Activated B cell treated with CpG ODN at 0.5 μM for 24 hours (primary cell): ENCODE measurements around the gene INTS1. TPM values are rescaled to one million over a fixed set of nuclear protein-coding genes. Genes with fewer than 3 reads are reported as not detected.

Experiments used
- ATAC-seq: fragments of 200-7000 bp; cut with Tn5 transposase; one replicate; pipeline ENCODE4 v1.10.0; 2021; ENCODE audit warnings: low read depth, mild to moderate bottlenecking, moderate library complexity
- CTCF ChIA-PET: fragments of 350-600 bp; sonication (Branson Sonifier 250); formaldehyde crosslinking; loops from one replicate; lab custom pipeline; 2021; ENCODE audit warnings: antibody characterized with exemption; lab: Charles Lee
- POLR2A ChIA-PET: fragments of 350-600 bp; sonication (Branson Sonifier 250); formaldehyde crosslinking; loops from one replicate; lab custom pipeline; 2021; ENCODE audit warnings: antibody characterized with exemption; lab: Charles Lee
- DNase-seq: peaks from one replicate; pipeline ENCODE4 v3.0.0; 2022
- H3K27ac Mint-ChIP-seq: one replicate; pipeline ENCODE4 v1.8.0; 2020; ENCODE audit warnings: mixed read lengths
- H3K27me3 Mint-ChIP-seq: one replicate; pipeline ENCODE4 v1.8.0; 2021; ENCODE audit warnings: mixed read lengths
- H3K36me3 Mint-ChIP-seq: one replicate; pipeline ENCODE4 v1.8.0; 2021; ENCODE audit warnings: low read depth, mixed read lengths
- H3K4me1 Mint-ChIP-seq: one replicate; pipeline ENCODE4 v1.8.0; 2021; ENCODE audit warnings: mixed read lengths
- H3K4me3 Mint-ChIP-seq: one replicate; pipeline ENCODE4 v1.8.0; 2020; ENCODE audit warnings: mild to moderate bottlenecking, mixed read lengths
- H3K9me3 Mint-ChIP-seq: one replicate; pipeline ENCODE4 v1.8.0; 2020; ENCODE audit warnings: mixed read lengths
- intact Hi-C: fragments of 100-400 bp; cut with micrococcal nuclease; formaldehyde crosslinking; loops from one replicate; pipeline ENCODE4 v1.15.1; 2024
- total RNA-seq: library from RNA; stranded (reverse); gene quantifications from 2 replicates; pipeline ENCODE4 v1.2.3, GENCODE V29; 2022
- TF ChIP-seq, protein P1 (sequence below): fragments of 200-600 bp; IDR thresholded peaks from one replicate; pipeline ENCODE4 v1.8.0; 2022; ENCODE audit warnings: antibody characterized with exemption, mild to moderate bottlenecking

The INTS1 gene
- total RNA-seq, 1 donor from 2014 or later, result 110 TPM

DNA sequence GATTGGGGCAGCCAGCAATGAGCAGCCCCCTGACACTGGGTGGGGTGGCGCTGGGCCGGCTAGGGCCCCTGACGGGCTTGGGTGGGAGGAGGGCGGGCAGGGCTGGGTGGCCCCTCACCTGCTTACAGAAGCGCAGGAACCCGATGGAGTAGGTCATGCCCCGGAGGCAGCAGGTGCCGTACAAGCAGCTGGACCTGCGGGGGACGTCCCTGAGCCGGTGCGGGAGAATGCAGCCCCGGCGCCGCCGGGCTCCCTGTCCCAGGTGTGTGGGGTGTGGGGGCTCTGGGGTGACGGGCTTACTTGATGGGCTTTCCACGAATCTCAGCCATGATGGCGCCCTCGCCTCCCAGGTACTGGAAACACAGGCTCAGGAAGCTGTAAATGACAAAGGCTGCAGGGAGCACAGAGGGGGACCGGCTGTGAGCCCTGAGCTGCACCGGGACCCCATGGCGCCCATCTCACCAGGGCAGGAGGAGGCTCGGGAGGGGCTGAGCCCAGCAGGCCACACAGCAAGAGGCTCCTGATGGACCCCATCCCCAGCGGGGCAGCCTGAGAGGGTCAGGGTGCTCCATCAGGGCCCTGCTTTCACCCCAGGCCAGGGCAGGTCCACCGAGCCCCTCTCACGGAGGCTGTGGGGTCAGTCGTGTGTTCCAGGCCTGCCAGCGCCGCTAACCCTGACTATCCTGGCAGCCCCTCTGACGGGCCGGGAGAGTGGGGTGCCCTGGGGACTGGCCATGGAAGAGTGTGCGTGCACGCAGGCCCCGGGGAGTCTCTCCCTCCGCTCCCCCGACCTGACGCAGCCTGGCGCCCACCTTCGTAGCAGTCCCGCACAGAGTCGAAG lies 46.0 kb upstream of the INTS1 start:
- no peak overlapping the region for H3K27ac Mint-ChIP-seq
- H3K4me1 Mint-ChIP-seq, result peaks cover 3% of the 10 kb centered on the region
- TF ChIP-seq, protein P1, sequence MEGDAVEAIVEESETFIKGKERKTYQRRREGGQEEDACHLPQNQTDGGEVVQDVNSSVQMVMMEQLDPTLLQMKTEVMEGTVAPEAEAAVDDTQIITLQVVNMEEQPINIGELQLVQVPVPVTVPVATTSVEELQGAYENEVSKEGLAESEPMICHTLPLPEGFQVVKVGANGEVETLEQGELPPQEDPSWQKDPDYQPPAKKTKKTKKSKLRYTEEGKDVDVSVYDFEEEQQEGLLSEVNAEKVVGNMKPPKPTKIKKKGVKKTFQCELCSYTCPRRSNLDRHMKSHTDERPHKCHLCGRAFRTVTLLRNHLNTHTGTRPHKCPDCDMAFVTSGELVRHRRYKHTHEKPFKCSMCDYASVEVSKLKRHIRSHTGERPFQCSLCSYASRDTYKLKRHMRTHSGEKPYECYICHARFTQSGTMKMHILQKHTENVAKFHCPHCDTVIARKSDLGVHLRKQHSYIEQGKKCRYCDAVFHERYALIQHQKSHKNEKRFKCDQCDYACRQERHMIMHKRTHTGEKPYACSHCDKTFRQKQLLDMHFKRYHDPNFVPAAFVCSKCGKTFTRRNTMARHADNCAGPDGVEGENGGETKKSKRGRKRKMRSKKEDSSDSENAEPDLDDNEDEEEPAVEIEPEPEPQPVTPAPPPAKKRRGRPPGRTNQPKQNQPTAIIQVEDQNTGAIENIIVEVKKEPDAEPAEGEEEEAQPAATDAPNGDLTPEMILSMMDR, result no peak
- ChIA-PET POLR2A (interaction anchor here (0.6 kb wide), 1 partner anchor 726 kb away, joined by 4 read pairs; no protein-coding TSS in a partner anchor), CTCF (no interaction called here)
- H3K27me3 Mint-ChIP-seq, result no peaks in the 10 kb centered on the region
- ATAC-seq, result no peak
- H3K4me3 Mint-ChIP-seq, result no peak overlapping the region
- intact Hi-C loops, result no loop called here
- no peaks in the 10 kb centered on the region for H3K9me3 Mint-ChIP-seq
- DNase-seq, result no peak
- no peaks in the 10 kb centered on the region for H3K36me3 Mint-ChIP-seq

DNA sequence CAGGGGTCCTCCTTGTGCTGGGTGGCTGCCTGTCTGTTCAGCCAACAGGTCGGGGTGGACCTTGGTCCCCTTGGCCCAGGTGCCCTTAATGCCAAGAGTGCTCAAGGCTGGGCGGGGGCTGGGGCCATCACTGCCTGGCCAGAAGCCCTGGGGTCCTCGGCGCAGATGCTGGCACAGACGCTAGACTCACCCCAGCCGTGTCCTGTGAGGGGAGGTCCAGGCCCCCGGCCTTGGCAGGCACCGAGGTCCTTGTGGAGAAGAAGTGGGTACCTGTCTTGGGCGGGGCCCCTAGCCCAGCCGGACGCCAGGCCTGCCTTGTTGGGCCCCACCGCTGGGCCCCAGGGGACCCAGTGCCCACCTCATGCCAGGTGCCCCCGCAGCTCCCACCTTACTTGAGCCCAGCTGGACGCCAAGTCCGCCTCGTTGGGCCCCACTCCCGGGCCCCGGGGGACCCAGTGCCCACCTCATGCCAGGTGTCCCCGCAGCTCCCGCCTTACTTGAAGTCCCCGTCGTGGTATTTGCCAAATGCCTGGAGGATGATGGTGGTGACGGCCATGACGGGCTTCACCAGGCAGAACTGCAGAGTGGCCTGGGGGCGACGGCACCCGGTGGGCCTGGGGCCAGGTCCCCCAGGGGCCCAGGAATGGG lies 45.3 kb upstream of the INTS1 start:
- intact Hi-C loops, result loop anchor here (5.0 kb wide), 1 partner anchor 47 kb away; the partner anchor contains the start of gene INTS1
- ChIA-PET POLR2A (interaction anchor here (0.6 kb wide), 1 partner anchor 727 kb away, joined by 4 read pairs; no protein-coding TSS in a partner anchor), CTCF (no interaction called here)
- ATAC-seq, result no peak
- Mint-ChIP-seq H3K4me3 (no peak overlapping the region), H3K4me1 (peaks cover 3% of the 10 kb centered on the region), H3K27me3 (no peaks in the 10 kb centered on the region), H3K36me3 (no peaks in the 10 kb centered on the region), H3K27ac (no peak overlapping the region), H3K9me3 (no peaks in the 10 kb centered on the region)
- TF ChIP-seq, protein P1, result no peak
- no peak for DNase-seq

DNA sequence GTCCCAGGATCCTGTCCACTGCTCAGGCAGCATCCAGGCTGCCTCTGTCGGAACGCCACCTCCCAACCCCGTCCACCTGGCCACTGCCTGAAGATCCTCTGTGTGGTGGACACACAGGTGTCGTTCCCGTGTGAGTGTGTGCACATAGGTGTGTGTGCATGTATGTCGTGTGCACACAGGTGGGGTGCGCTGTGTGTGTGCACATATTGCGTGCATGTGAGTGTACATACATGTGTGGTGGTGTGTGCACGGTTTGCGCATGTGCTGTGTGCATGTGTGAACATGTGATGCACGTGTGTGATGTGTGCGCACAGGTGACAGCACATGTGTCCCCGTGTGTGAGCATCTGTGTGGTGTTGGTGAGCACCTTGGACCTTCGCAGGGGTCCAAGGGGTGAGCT lies 44.8 kb upstream of the INTS1 start:
- no peak overlapping the region for H3K4me3 Mint-ChIP-seq
- no peaks in the 10 kb centered on the region for H3K36me3 Mint-ChIP-seq
- peaks cover 3% of the 10 kb centered on the region for H3K4me1 Mint-ChIP-seq
- DNase-seq, result no peak
- ChIA-PET CTCF (no interaction called here), POLR2A (no interaction called here)
- ATAC-seq, result no peak
- H3K9me3 Mint-ChIP-seq, result no peaks in the 10 kb centered on the region
- no peak overlapping the region for H3K27ac Mint-ChIP-seq
- intact Hi-C loops, result loop anchor here (5.0 kb wide), 1 partner anchor 47 kb away; the partner anchor contains the start of gene INTS1
- TF ChIP-seq, protein P1, result no peak
- H3K27me3 Mint-ChIP-seq, result no peaks in the 10 kb centered on the region

DNA sequence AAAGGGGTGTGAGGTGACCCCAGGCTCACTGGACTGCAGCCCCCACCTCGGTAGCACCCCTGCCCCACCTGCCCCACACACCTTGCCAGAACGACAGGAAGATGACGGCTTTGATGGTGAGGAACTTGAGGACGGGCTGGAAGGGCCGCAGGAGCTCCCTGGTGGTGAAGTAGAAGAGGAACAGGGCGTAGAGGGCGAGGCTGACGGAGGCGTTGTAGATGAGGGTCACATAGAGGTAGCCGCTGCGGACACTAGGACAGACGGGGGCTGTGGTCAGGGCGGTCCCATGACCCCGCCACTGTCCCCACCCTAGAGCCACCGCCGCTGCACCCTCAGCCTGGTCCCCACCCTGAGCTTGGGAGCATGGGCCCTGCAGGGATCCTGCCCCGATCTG lies 44.2 kb upstream of the INTS1 start:
- no peaks in the 10 kb centered on the region for H3K9me3 Mint-ChIP-seq
- intact Hi-C loops, result loop anchor here (5.0 kb wide), 1 partner anchor 46 kb away; the partner anchor contains the start of gene INTS1
- ChIA-PET POLR2A (no interaction called here), CTCF (no interaction called here)
- no peaks in the 10 kb centered on the region for H3K27me3 Mint-ChIP-seq
- peaks cover 2% of the 10 kb centered on the region for H3K36me3 Mint-ChIP-seq
- peak; percentile 32 for ATAC-seq
- peaks cover 3% of the 10 kb centered on the region for H3K4me1 Mint-ChIP-seq
- TF ChIP-seq, protein P1, result no peak
- no peak for DNase-seq
- H3K4me3 Mint-ChIP-seq, result no peak overlapping the region
- H3K27ac Mint-ChIP-seq, result no peak overlapping the region
